ENCODE measurements around the gene APOBEC3F. TPM values are rescaled to one million over a fixed set of nuclear protein-coding genes. Genes with fewer than 3 reads are reported as not detected.
"Not testable (repeated sequence)": the region's sequence is repeated elsewhere in the genome, so short reads cannot be mapped to it uniquely, and the experiment has no call there.

The APOBEC3F gene
- total and polyA plus RNA-seq, 7 experiments from 2014 or later, result 4.9 to 40.4 (median 12.7) TPM

DNA sequence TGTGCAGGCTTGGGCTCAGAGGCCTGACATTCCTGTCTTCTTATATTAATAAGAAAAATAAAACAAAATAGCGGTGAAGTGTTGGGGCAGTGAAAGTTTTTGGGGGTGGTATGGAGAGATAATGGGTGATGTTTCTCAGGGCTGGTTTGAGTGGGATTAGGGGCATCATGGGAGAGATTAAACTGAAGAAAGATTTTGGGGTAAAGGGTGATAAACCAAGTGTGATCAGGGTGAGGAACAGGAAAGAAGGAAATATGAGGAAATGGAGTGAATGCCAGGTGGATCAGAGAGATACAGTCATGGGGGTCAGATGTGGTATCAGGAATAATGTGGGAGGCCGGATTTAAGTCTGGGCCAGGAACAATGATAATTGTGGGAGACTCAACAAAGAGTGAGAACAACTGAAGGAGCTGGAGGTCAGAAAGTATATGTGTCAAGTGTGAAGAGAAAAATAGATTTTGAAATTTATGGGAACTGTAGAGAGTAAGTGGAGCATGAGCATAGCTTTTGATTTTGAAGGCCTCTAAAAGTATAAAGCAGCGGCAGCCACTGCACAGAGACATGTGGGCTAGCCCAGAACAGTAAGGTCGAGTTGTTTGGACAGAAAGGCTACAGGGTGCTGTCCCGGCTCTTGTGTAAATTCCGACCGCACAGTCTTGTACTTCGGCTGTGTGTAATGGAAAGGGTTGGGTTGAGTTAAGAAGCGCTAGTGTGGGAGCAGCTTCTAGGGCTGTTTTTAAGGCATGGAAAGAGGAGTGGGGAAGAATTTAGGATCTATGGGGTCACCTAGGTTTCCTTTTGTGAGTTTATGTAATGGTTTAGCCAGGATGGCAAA, 26.0 kb downstream of the APOBEC3F start:
- H3K36me3 ChIP-seq (ENCODE audit: control insufficient read depth in 2 of 3, insufficient read depth in 3 of 3, low read length in 3 of 3); H3K9me3 Mint-ChIP-seq; ATAC-seq; H3K27me3 Mint-ChIP-seq; H3K4me3 ChIP-seq (ENCODE audit: low read length); H3K9me3 ChIP-seq (ENCODE audit: control insufficient read depth in 2 of 3, low read length in 3 of 3); DNase-seq; H3K27me3 ChIP-seq (ENCODE audit: control insufficient read depth in 2 of 2, insufficient read depth in 2 of 2, low read length in 2 of 2); H3K27ac ChIP-seq (ENCODE audit: low read depth, low read length); H3K4me3 Mint-ChIP-seq; POLR2A ChIA-PET; H3K36me3 Mint-ChIP-seq; H3K4me1 Mint-ChIP-seq; H3K27ac Mint-ChIP-seq; H3K4me1 ChIP-seq (ENCODE audit: control insufficient read depth in 2 of 2, insufficient read depth in 2 of 2, low read length in 2 of 2); intact Hi-C loops (cut with micrococcal nuclease): not testable (repeated sequence)
- CTCF ChIA-PET, result interaction anchor here (0.6 kb wide), 1 partner anchor 56 kb away, joined by 3 read pairs; no protein-coding TSS in a partner anchor

DNA sequence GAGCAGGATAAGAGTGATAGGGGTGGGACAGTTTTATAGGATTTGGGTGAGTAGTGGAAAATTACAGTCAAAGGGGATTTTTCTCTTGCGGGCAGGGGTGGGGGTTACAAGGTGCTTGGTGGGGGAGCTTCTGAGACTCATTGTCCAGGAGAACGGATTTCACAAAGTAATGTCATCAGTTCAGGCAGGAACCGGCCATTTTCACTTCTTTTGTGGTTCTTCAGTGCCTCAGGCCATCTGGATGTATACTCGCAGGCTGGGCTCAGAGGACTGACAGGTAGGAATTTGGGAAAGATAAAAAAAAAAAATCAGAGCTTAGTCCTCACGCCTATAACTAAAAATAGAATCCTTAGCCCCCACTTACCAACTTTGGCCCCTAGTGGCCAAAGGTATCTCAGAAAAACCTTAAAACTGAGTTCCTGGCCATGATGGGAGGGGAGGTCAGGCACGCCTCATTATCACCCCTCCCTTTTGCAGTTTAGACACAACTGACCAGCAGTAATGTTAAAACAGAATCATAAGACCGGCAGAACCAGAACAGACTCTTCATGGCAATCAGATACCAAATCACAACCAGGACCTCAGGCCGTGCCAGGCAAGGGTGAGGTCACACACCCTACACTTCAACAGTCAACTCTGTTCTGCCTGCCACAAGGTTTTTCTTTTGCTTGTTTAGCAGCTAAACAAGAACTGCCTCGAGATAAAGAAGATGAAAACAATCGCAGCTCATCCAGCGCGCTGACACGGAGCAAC, 27.5 kb downstream of the APOBEC3F start:
- Histone ChIP-seq H3K27me3 (ENCODE audit: control insufficient read depth in 2 of 2, insufficient read depth in 2 of 2, low read length in 2 of 2) (no peaks in the 10 kb centered on the region), H3K4me1 (ENCODE audit: control insufficient read depth in 2 of 2, insufficient read depth in 2 of 2, low read length in 2 of 2) (peaks cover 0 to 6% of the 10 kb centered on the region in 2 donors), H3K4me3 (ENCODE audit: low read length) (no peak overlapping the region), H3K27ac (ENCODE audit: low read depth, low read length) (no peak overlapping the region), H3K9me3 (ENCODE audit: control insufficient read depth in 2 of 3, low read length in 3 of 3) (no peaks in the 10 kb centered on the region), H3K36me3 (ENCODE audit: control insufficient read depth in 2 of 3, insufficient read depth in 3 of 3, low read length in 3 of 3) (no peaks in the 10 kb centered on the region)
- intact Hi-C loops (cut with micrococcal nuclease), result no loop called here
- Mint-ChIP-seq H3K4me3 (no peak overlapping the region), H3K36me3 (no peaks in the 10 kb centered on the region), H3K27me3 (no peaks in the 10 kb centered on the region), H3K9me3 (no peaks in the 10 kb centered on the region), H3K4me1 (peaks cover 0 to 5% (median 0%) of the 10 kb centered on the region in 7 donors), H3K27ac (no peak overlapping the region)
- no peak for ATAC-seq
- POLR2A ChIA-PET, result no interaction called here
- CTCF ChIA-PET, result no interaction called here
- no peak for DNase-seq

DNA sequence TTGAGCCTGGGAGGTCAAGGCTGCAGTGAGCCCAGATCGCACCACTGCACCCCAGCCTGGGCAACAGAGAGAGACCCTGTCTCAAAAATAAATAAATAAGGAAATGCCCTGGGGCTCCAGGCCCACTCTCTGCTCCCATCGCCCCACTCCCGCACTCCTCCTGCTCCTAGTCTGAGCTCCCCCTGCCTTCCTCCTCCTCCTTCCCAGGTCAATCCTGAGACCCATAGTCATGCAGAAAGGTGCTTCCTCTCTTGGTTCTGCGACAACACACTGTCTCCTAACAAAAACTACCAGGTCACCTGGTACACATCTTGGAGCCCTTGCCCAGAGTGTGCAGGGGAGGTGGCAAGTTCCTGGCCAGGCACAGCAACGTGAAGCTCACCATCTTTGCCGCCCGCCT, 29.5 kb downstream of the APOBEC3F start:
- Histone ChIP-seq H3K4me3 (ENCODE audit: low read length) (no peak overlapping the region), H3K4me1 (ENCODE audit: control insufficient read depth in 2 of 2, insufficient read depth in 2 of 2, low read length in 2 of 2) (peaks cover 0 to 6% of the 10 kb centered on the region in 2 donors), H3K9me3 (ENCODE audit: control insufficient read depth in 2 of 3, low read length in 3 of 3) (no peaks in the 10 kb centered on the region), H3K27ac (ENCODE audit: low read depth, low read length) (no peak overlapping the region), H3K36me3 (ENCODE audit: control insufficient read depth in 2 of 3, insufficient read depth in 3 of 3, low read length in 3 of 3) (no peaks in the 10 kb centered on the region), H3K27me3 (ENCODE audit: control insufficient read depth in 2 of 2, insufficient read depth in 2 of 2, low read length in 2 of 2) (no peaks in the 10 kb centered on the region)
- Mint-ChIP-seq H3K27ac (peak overlapping the region in 1 of 9 donors; percentile 1), H3K9me3 (no peaks in the 10 kb centered on the region), H3K4me1 (peaks cover 0 to 8% (median 3%) of the 10 kb centered on the region in 7 donors), H3K36me3 (no peaks in the 10 kb centered on the region), H3K4me3 (no peak overlapping the region), H3K27me3 (no peaks in the 10 kb centered on the region)
- ATAC-seq (no peak), DNase-seq (no peak)
- POLR2A ChIA-PET, result no interaction called here
- intact Hi-C loops (cut with micrococcal nuclease), result no loop called here
- CTCF ChIA-PET, result no interaction called here

DNA sequence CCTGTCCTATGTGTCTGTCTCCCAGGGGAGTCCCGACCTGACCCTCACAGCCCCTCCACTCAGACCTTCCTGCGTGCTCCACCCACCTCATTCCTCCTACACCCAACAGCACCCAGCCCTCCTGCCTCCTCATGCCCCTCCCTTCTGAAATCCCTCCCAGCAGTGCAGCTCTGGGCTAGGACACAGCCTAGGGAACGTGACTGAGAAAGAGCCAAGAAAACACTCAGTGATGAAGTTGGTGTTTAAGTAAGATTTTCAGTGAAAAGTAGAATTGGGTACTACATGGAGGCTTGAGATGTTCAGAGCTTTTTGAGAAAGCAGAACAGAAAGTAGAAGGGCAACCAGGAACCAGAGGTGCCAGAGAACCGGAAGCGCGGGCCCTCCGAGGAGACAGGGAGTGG, 31.9 kb downstream of the APOBEC3F start:
- H3K9me3 ChIP-seq (ENCODE audit: control insufficient read depth in 2 of 3, low read length in 3 of 3); H3K4me3 Mint-ChIP-seq; POLR2A ChIA-PET; H3K27ac ChIP-seq (ENCODE audit: low read depth, low read length); H3K9me3 Mint-ChIP-seq; H3K36me3 ChIP-seq (ENCODE audit: control insufficient read depth in 2 of 3, insufficient read depth in 3 of 3, low read length in 3 of 3); H3K4me3 ChIP-seq (ENCODE audit: low read length); H3K27me3 ChIP-seq (ENCODE audit: control insufficient read depth in 2 of 2, insufficient read depth in 2 of 2, low read length in 2 of 2); ATAC-seq; H3K27me3 Mint-ChIP-seq; H3K4me1 ChIP-seq (ENCODE audit: control insufficient read depth in 2 of 2, insufficient read depth in 2 of 2, low read length in 2 of 2); intact Hi-C loops (cut with micrococcal nuclease); DNase-seq; H3K36me3 Mint-ChIP-seq: not testable (repeated sequence)
- CTCF ChIA-PET, result interaction anchor here (0.6 kb wide), 1 partner anchor 173 kb away, joined by 4 read pairs; no protein-coding TSS in a partner anchor
- Mint-ChIP-seq H3K27ac (peak overlapping the region in 1 of 9 donors; percentile 55), H3K4me1 (peaks cover 10 to 23% (median 13%) of the 10 kb centered on the region in 7 donors)

DNA sequence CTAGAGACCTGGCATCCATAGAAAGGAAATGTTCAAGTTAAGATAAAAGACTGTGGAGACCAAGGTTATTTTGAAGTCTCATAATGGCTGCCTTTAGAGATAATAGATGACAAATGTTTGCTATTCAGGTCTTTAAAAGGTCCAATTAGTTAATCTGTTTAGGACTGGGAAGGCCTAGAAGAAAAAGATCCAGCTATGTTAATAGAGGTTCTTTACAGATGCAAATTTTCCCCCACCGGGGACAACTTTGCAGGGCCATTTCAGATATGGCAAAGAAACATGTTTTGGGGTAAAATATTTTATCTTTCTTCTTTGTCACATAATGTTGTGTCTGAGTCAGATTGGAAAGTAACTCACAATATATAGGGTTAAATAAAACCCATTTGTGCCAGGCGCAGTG, 33.3 kb downstream of the APOBEC3F start:
- H3K4me1 Mint-ChIP-seq, result peaks cover 18 to 36% (median 25%) of the 10 kb centered on the region in 7 donors
- H3K27ac ChIP-seq (ENCODE audit: low read depth, low read length), result no peak overlapping the region
- H3K4me1 ChIP-seq (ENCODE audit: control insufficient read depth in 2 of 2, insufficient read depth in 2 of 2, low read length in 2 of 2), result peaks cover 0 to 4% of the 10 kb centered on the region in 2 donors
- H3K27me3 ChIP-seq (ENCODE audit: control insufficient read depth in 2 of 2, insufficient read depth in 2 of 2, low read length in 2 of 2), result no peaks in the 10 kb centered on the region
- H3K4me3 Mint-ChIP-seq, result no peak overlapping the region
- H3K36me3 Mint-ChIP-seq, result peaks cover 0 to 4% (median 0%) of the 10 kb centered on the region in 5 donors
- POLR2A ChIA-PET, result no interaction called here
- no peaks in the 10 kb centered on the region for H3K36me3 ChIP-seq (ENCODE audit: control insufficient read depth in 2 of 3, insufficient read depth in 3 of 3, low read length in 3 of 3)
- ATAC-seq, result no peak
- no peaks in the 10 kb centered on the region for H3K9me3 Mint-ChIP-seq
- intact Hi-C loops (cut with micrococcal nuclease), result no loop called here
- peak overlapping the region in 6 of 9 donors; percentile 16 to 49 (median 22) for H3K27ac Mint-ChIP-seq
- DNase-seq, result no peak
- no peaks in the 10 kb centered on the region for H3K9me3 ChIP-seq (ENCODE audit: control insufficient read depth in 2 of 3, low read length in 3 of 3)
- H3K4me3 ChIP-seq (ENCODE audit: low read length), result no peak overlapping the region
- CTCF ChIA-PET, result interaction anchor here (1.2 kb wide), 1 partner anchor 9 kb away, joined by 3 read pairs; no protein-coding TSS in a partner anchor
- H3K27me3 Mint-ChIP-seq, result no peaks in the 10 kb centered on the region

DNA sequence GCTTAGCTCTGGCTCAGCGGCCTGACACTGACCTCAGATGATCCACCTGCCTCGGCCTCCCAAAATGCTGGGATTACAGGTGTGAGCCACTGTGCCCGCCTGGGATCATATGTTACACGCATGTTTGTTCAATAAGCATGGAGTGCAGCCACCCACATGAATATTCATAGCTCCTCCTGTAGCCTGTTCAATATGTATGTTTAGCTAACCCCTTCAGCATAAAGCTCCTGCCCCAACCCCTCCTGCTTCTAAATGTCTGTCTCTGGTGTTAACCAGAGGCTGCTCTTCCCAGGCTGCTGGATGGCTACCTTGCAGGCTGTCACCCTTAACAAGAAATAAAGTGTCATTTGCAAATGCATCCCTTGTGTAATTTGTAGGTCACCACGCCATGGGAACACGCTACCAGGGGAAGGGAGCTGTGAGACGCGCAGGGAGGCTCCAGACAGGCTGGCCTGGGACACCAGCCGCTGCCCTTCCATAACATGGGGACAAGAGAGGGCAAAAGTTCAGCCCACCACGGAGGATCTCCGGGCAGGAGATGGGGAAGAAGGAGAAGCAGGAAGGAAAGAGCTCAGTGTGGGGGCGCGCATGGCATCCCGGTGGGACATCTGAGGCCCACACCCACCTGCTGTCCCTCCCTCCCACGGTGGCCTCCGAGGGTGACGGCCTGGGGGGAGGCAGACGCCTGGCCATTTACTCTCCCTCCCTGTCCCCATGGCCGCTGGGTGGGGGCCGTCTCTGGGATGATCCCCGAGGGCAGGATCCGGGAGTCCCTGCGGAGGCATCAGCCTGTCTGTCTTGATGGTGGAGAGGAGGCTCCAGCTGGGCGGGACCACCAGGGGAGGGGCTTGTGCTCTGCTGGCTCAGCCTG, 35.7 kb downstream of the APOBEC3F start:
- intact Hi-C loops (cut with micrococcal nuclease), result loop anchor here (2.0 to 5.0 kb wide), 5 partner anchors 14 to 64 kb away; partner anchors contain the start of genes APOBEC3C (in 1 of the 2), APOBEC3D (in 1 of the 2) and APOBEC3F (in 1 of the 2)
- not testable (repeated sequence) for H3K9me3 Mint-ChIP-seq
- CTCF ChIA-PET, result interaction anchor here (1.2 kb wide), 1 partner anchor 39 kb away, joined by 3 read pairs; no protein-coding TSS in a partner anchor

More for the DNA sequence above, 35.7 kb downstream of the APOBEC3F start:
- not testable (repeated sequence) for H3K9me3 ChIP-seq (ENCODE audit: control insufficient read depth in 2 of 3, low read length in 3 of 3); H3K27me3 Mint-ChIP-seq; H3K4me3 ChIP-seq (ENCODE audit: low read length); ATAC-seq; H3K27me3 ChIP-seq (ENCODE audit: control insufficient read depth in 2 of 2, insufficient read depth in 2 of 2, low read length in 2 of 2)
- Mint-ChIP-seq H3K4me1 (peaks cover 23 to 40% (median 36%) of the 10 kb centered on the region in 7 donors), H3K36me3 (peaks cover 5 to 16% (median 6%) of the 10 kb centered on the region in 5 donors), H3K27ac (peak overlapping the region; percentile 62 to 95 (median 89)), H3K4me3 (peak overlapping the region; percentile 76 to 87 (median 84))
- Histone ChIP-seq H3K36me3 (ENCODE audit: control insufficient read depth in 2 of 3, insufficient read depth in 3 of 3, low read length in 3 of 3) (peaks cover 4 to 17% (median 5%) of the 10 kb centered on the region in 3 experiments), H3K27ac (ENCODE audit: low read depth, low read length) (peak overlapping the region; percentile 81), H3K4me1 (ENCODE audit: control insufficient read depth in 2 of 2, insufficient read depth in 2 of 2, low read length in 2 of 2) (peaks cover 4 to 18% of the 10 kb centered on the region in 2 donors)
- POLR2A ChIA-PET, result interaction anchor here (0.7 kb wide), 2 partner anchors 83 to 511 kb away, joined by 3 to 4 read pairs; no protein-coding TSS in a partner anchor
- DNase-seq, result peak in 1 of 9 donors; percentile 16

All from naive thymus-derived CD4-positive, alpha-beta T cell (primary cell).